ENCODE data around the gene EID1. TPM values are rescaled to one million over a fixed set of nuclear protein-coding genes. Genes with fewer than 3 reads are reported as not detected.

The EID1 gene
- total RNA-seq, 2 donors from 2014 or later = 67.5 to 96.9 TPM

DNA sequence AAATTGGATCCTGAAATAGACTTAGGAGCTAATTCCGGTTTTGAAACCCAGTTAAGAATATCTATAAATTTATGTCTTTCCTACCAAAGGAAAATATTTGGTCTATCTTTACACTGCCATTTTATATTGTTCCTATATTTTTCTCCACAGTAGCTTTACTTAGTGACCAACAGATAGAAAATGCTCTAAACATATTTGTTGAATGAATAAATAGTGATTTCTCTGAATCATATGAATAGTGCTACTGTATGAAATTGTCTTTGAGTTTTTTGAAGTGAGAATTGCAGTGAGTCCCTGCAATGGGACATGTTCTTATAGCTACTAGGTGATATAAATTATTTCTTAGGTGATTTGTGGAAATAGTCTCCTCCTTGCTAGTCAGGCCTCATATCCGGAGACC, 18.5 kb upstream of the EID1 start:
- H3K27me3 Mint-ChIP-seq = no peaks in the 10 kb centered on the region
- H3K36me3 Mint-ChIP-seq (ENCODE audit: low read depth) = no peaks in the 10 kb centered on the region
- no peak for ATAC-seq (replicated peaks)
- peaks cover 5% of the 10 kb centered on the region for H3K4me1 Mint-ChIP-seq
- no peak overlapping the region for H3K4me3 Mint-ChIP-seq
- H3K27ac Mint-ChIP-seq = no peak overlapping the region
- H3K9me3 Mint-ChIP-seq = no peaks in the 10 kb centered on the region

DNA sequence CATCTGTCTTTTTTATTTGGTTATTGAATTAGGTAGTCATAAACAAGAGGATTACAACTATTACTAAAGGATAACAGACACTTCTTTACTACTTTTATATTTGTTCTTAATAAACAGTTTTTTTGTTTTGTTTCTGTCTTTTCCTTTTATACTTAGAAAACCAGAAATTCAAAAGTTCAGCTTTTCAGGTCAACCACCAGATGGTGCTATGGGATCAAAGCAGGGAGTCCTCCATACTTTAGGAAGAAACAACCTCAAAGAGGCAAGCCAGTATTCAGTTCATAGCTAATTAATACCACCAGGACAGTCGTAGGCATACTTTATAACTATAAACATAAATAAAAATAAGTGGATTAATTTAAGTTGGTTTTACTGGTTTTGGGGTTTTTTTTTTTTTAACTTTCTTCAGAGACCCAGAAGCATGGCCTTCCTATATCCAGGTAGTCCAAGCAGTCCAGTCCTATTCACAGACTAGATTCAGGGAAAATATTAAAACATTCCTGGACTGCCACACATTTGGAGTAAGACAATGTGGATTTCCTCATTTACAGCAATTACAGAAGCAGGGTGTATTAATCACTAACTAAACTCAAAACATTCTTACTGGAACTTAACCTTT, 16.0 kb upstream of the EID1 start:
- Mint-ChIP-seq H3K36me3 (ENCODE audit: low read depth) (no peaks in the 10 kb centered on the region), H3K27ac (peak overlapping the region; percentile 0), H3K4me3 (no peak overlapping the region), H3K27me3 (peaks cover 7% of the 10 kb centered on the region), H3K9me3 (no peaks in the 10 kb centered on the region), H3K4me1 (peaks cover 5% of the 10 kb centered on the region)
- peak; percentile 75 for ATAC-seq (replicated peaks)

DNA sequence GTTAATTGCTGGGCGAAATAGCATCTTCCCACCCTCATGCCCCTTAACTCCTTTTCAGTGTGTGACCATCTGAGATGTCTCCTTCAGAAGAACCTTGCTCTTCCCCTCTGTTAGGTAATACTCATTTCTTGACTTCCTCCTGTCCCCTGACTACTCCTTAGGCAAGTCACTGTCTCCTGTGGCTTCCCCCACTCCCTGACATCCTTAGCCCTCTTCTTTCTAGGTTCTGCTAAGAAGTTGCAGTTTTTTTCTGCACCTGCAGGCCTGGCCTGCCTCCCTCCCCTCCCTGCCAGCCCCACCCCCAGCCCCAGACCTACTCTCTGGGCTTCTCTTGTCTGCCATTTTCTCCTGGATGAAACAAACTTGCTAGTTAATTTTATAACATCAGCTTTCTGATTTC, 15.2 kb upstream of the EID1 start:
- Mint-ChIP-seq H3K36me3 (ENCODE audit: low read depth) (no peaks in the 10 kb centered on the region), H3K4me3 (no peak overlapping the region), H3K27ac (peak overlapping the region; percentile 44), H3K4me1 (peaks cover 5% of the 10 kb centered on the region), H3K27me3 (peaks cover 7% of the 10 kb centered on the region), H3K9me3 (no peaks in the 10 kb centered on the region)
- peak; percentile 79 for ATAC-seq (replicated peaks)

DNA sequence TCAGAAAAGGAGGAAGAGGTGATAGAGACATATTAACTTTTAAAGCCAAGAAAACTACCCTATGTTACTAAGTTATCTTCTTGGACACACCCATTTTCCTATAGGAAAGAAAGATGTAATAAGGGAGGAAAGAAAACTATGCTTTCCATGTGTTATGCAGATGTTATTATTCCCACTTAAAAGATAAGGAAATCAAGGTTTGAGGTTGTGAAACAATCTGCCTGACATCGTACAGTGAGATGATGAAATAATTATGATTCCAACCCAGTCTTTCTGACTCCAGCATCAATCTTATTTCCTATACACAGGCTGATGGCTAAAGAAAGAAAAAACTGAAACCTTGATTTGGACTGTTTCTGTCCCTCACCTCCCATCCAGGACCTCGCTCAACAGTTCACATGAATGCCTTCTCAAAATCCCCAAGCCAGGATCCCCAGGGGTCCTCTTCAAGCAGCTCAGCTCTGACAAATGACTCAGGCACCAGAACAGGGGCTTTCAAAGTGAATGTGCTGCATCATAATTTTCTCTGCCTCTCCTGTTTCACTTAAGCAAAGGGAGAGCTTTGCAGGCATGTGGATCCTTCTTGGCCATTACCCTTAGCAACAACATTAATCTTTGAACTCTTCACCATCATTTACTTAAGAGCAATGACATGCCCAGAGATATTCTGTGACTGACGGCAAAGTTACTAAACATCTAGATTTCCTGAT, 12.4 kb upstream of the EID1 start:
- no peak overlapping the region for H3K4me3 Mint-ChIP-seq
- ATAC-seq (replicated peaks) = no peak
- H3K9me3 Mint-ChIP-seq = no peaks in the 10 kb centered on the region
- no peaks in the 10 kb centered on the region for H3K36me3 Mint-ChIP-seq (ENCODE audit: low read depth)
- H3K27ac Mint-ChIP-seq = no peak overlapping the region
- peaks cover 7% of the 10 kb centered on the region for H3K27me3 Mint-ChIP-seq
- H3K4me1 Mint-ChIP-seq = peaks cover 5% of the 10 kb centered on the region

DNA sequence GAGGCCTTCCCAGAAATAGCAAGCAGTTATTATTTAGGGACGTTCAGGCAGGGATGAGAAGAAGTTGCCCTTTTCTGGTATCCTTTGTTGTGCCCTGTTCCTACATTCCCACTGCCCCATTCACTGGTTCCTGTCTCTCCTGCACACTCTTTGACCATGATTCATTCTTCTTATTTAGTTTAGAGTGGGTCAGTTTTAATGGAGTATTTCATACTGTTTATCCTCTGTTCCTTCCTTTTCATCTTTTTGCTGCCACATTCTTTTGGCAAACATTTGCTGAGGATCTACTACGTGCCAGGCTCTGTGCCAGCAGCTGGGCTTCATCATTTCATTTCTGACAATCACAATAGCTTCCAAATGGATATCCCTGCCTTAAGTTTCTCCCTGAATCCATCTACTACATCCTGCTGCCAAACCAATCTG, 11.8 kb upstream of the EID1 start:
- H3K27me3 Mint-ChIP-seq = peaks cover 11% of the 10 kb centered on the region

DNA sequence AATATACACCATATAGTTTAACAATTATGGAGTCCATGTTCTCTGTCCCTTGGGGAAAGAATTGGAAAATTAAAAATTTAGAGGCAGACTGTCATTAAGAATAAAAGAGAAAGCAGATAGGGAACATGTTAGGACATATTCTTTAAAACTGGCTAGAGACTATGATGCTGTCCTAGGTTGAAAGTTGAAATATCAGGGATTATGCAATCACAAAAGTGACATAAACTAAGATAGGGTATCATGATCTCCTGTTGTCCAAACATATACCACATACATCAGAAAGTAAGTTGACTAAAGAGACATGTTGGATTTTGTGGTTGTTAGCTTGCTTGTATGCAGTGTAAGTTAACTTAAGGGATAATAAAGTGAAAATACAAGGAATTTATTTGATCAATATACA, 9.9 kb upstream of the EID1 start:
- Mint-ChIP-seq H3K4me3 (no peak overlapping the region), H3K4me1 (no peaks in the 10 kb centered on the region), H3K27ac (no peak overlapping the region), H3K36me3 (ENCODE audit: low read depth) (no peaks in the 10 kb centered on the region), H3K9me3 (no peaks in the 10 kb centered on the region), H3K27me3 (peaks cover 21% of the 10 kb centered on the region)
- ATAC-seq (replicated peaks) = no peak

More for the DNA sequence above, 11.8 kb upstream of the EID1 start:
- H3K27ac Mint-ChIP-seq = no peak overlapping the region
- ATAC-seq (replicated peaks) = no peak
- no peaks in the 10 kb centered on the region for H3K9me3 Mint-ChIP-seq
- H3K4me3 Mint-ChIP-seq = no peak overlapping the region
- peaks cover 5% of the 10 kb centered on the region for H3K4me1 Mint-ChIP-seq
- no peaks in the 10 kb centered on the region for H3K36me3 Mint-ChIP-seq (ENCODE audit: low read depth)

DNA sequence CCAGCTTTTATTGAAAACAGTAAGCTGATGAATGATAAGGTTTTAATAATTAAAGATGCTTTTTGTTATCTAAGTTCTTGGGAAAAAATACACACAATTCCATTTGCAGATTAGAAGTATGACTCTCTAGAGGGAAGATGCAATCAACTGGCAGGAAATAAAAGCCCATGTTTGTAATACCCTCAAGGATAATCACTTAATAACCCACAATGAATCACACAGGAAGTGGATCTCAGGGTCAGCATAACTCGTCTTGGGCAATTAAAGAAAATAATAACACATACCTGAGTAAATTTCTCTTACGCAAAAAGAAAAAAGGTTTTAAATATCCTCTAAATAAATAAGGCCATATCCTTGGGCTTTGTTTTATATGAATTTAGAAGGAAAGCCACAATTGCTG, 9.4 kb upstream of the EID1 start:
- no peak overlapping the region for H3K4me3 Mint-ChIP-seq
- peaks cover 23% of the 10 kb centered on the region for H3K27me3 Mint-ChIP-seq
- H3K36me3 Mint-ChIP-seq (ENCODE audit: low read depth) = no peaks in the 10 kb centered on the region
- no peak for ATAC-seq (replicated peaks)
- no peak overlapping the region for H3K27ac Mint-ChIP-seq
- no peaks in the 10 kb centered on the region for H3K4me1 Mint-ChIP-seq
- H3K9me3 Mint-ChIP-seq = no peaks in the 10 kb centered on the region

DNA sequence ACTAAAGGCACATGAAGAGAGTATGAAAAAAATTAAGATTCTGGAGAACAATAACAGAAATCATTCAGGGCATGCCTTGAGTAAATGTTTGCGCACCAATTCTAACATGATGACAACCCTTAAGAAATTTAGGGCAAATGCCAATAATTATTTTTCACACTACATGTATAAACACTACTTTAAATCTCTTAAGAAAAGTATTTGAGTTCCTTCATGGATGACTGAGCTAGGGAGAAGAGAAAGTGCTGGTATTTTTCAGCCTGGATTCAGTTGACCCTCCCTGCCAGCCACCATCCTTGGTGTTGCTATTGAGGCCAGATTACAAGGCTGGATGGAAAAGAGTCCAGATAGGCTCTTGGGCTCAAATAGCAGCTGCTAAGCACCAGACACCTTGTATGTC, 8.0 kb upstream of the EID1 start:
- no peak for ATAC-seq (replicated peaks)
- no peak overlapping the region for H3K27ac Mint-ChIP-seq
- H3K9me3 Mint-ChIP-seq = no peaks in the 10 kb centered on the region
- H3K27me3 Mint-ChIP-seq = peaks cover 31% of the 10 kb centered on the region
- no peaks in the 10 kb centered on the region for H3K36me3 Mint-ChIP-seq (ENCODE audit: low read depth)
- no peaks in the 10 kb centered on the region for H3K4me1 Mint-ChIP-seq
- H3K4me3 Mint-ChIP-seq = no peak overlapping the region

DNA sequence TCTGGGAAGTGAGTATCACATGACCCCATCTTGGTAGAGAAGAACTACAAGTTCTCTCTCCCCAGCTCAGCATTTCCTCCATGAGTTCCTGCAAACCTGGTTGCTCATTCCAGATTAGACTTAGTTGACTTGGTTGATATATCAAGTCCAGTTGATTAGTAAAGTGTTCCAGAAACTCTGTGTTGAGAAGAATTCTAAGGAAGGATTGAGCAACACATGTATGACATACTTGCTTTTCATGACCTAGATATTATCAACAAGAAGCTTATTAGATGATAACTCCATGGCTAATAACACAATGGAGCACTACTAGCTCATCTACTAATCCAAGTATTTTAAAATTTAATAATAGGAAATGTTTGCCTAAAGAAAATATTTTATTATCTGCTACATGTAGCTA, 6.4 kb upstream of the EID1 start:
- Mint-ChIP-seq H3K36me3 (ENCODE audit: low read depth) (no peaks in the 10 kb centered on the region), H3K4me3 (no peak overlapping the region), H3K9me3 (no peaks in the 10 kb centered on the region), H3K27me3 (peaks cover 27% of the 10 kb centered on the region), H3K4me1 (no peaks in the 10 kb centered on the region), H3K27ac (no peak overlapping the region)
- ATAC-seq (replicated peaks) = no peak

DNA sequence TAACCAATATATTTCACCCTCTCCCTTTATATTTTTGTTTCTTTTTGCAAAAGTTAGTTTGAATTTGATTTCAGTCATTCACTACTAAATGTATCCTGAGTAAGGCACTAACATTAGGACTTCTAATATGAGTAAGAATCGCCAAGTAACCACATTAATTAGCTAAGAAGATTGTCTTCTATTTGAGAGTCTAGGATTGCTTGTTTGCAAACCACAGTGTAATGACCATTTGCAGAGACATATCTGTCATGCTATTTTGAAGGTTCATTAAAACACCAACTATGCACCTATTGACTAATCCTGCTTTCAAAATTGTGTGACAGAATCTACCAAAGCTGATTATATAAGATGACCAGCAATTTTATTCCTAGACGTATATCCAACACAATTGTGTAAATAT, 5.3 kb upstream of the EID1 start:
- Mint-ChIP-seq H3K4me1 (peaks cover under 1% of the 10 kb centered on the region), H3K36me3 (ENCODE audit: low read depth) (peaks cover 1% of the 10 kb centered on the region), H3K9me3 (no peaks in the 10 kb centered on the region), H3K27me3 (peaks cover 24% of the 10 kb centered on the region), H3K27ac (no peak overlapping the region), H3K4me3 (no peak overlapping the region)
- ATAC-seq (replicated peaks) = no peak

DNA sequence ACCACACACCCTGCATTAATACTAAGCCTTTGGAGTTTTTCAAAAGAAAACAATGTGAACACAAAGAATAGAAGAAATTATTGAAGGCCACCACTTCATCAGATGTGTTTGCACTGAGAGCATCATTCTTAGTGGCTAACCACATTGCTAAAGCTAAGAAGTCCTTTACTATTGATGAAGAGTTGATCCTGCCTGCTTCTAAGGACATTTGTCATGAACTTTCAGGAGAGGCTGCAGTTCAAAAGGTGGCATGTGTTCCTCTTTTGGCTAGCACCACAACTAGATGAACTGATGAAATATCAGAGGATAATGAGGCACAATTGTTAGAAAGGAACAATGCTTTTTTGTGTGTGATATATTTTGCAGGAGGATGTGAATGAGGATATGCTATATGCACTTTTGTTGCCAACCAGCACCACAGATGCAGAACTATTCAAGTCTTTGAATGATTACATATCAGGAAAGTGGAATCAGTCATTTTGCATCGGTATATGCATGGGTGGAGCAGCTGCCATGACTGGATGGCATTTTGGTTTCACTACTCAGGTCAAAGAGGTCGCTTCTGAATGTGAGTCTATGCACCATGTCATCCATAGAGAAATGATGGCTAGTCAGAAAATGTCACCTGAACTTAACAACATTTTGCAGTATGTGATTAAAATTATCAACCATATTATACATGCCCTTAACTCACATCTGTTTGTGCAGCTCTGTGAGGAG, 2.5 kb upstream of the EID1 start:
- no peak for ATAC-seq (replicated peaks)
- H3K27me3 Mint-ChIP-seq = peaks cover 24% of the 10 kb centered on the region
- H3K27ac Mint-ChIP-seq = no peak overlapping the region

DNA sequence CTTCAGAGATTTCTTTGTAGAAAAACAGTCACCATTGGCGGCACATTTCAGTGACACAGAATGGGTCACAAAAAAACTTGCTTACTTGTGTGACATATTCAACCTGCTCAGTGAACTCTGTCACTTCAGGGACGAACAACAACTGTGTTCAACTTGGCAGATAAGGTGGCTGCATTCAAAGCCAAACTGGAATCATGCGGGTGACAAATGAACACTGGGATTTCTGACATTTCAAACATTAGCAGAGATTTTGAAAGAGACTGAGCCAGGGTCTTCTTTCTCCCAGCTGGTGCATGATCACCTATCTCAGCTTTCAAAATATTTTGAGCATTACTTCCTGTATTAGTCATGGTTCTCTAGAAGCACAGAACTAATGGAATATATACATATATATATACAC, 1.9 kb upstream of the EID1 start:
- H3K27ac Mint-ChIP-seq = no peak overlapping the region

More for the DNA sequence above, 2.5 kb upstream of the EID1 start:
- peaks cover 4% of the 10 kb centered on the region for H3K9me3 Mint-ChIP-seq
- H3K4me3 Mint-ChIP-seq = no peak overlapping the region
- peaks cover 19% of the 10 kb centered on the region for H3K4me1 Mint-ChIP-seq
- H3K36me3 Mint-ChIP-seq (ENCODE audit: low read depth) = peaks cover 27% of the 10 kb centered on the region

DNA sequence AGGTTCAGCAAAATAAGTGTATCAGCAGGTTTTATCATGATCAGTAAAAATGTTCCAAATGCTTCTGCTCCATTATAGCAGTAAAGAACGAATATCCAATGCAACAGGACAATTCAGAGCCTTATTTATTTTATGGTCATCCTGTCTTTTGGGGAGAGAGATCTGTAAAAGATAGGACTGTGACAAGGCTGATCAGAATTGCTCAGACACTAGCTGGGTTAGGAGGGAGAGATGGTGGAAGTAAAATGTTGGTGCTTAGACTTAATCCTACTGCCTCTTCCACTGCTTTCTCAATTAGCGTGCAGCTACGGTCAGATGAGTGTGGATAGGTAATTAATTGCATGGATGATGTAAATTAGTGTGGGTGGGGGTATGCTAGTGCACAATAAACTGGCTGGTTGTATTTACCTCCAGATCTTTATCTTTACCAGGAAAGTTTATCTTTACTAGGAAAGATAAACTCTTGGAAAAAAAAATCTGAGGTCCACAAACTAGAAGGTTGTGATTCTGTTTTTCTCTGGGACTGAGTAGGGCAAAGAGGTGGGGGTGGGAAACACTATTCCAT, 2.2 kb downstream of the EID1 start:
- peaks cover 4% of the 10 kb centered on the region for H3K9me3 Mint-ChIP-seq
- H3K36me3 Mint-ChIP-seq (ENCODE audit: low read depth) = peaks cover 27% of the 10 kb centered on the region
- ATAC-seq (replicated peaks) = no peak
- no peak overlapping the region for H3K27ac Mint-ChIP-seq
- H3K27me3 Mint-ChIP-seq = peaks cover 4% of the 10 kb centered on the region
- peaks cover 30% of the 10 kb centered on the region for H3K4me1 Mint-ChIP-seq
- H3K4me3 Mint-ChIP-seq = peak overlapping the region; percentile 99

More for the DNA sequence above, 1.9 kb upstream of the EID1 start:
- Mint-ChIP-seq H3K4me3 (no peak overlapping the region), H3K4me1 (peaks cover 25% of the 10 kb centered on the region), H3K36me3 (ENCODE audit: low read depth) (peaks cover 27% of the 10 kb centered on the region), H3K9me3 (peaks cover 4% of the 10 kb centered on the region), H3K27me3 (peaks cover 20% of the 10 kb centered on the region)
- ATAC-seq (replicated peaks) = no peak

DNA sequence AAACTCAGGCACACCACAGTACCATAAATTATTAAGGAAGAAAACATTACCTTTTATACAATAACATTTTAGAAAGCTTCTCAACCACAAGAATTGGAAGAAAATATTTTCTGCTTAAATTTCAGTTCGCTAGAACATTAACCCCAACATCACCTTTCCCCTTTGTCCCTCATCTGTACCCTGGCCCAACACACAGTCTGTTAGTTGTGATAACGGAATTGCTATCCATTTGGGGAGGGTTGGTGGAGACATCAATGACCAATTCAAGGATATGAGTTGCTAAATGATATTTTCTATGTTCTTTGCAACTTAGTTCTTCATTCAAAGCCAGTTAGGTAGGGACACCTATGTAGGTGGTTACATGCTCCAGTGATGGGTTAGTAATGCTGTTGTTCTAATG, 5.8 kb downstream of the EID1 start:
- Mint-ChIP-seq H3K27ac (no peak overlapping the region), H3K27me3 (peaks cover 9% of the 10 kb centered on the region), H3K4me3 (no peak overlapping the region), H3K4me1 (peaks cover 19% of the 10 kb centered on the region), H3K36me3 (ENCODE audit: low read depth) (peaks cover 15% of the 10 kb centered on the region), H3K9me3 (no peaks in the 10 kb centered on the region)
- ATAC-seq (replicated peaks) = no peak

DNA sequence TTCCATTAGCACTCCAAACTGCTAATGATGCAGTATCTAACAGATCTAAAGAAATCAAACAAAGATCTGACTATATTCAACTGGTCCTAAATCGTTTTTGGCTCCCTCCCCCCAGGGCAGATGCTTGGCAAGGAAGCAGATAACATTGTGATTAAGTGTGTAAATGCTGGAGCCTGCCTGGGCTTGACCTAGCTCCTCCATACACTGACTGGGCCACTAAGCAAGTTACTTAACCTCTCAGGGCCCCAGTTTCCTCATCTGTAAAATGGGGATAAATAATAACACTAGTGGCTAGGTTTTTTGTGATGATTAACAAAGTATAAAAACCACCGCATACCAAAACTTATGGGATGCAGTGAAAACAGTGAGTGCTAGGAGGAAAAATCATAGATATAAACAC, 9.2 kb downstream of the EID1 start:
- Mint-ChIP-seq H3K9me3 (no peaks in the 10 kb centered on the region), H3K27ac (no peak overlapping the region), H3K4me1 (peaks cover 2% of the 10 kb centered on the region), H3K36me3 (ENCODE audit: low read depth) (no peaks in the 10 kb centered on the region), H3K27me3 (peaks cover 12% of the 10 kb centered on the region), H3K4me3 (no peak overlapping the region)
- no peak for ATAC-seq (replicated peaks)
